ENCODE data around the gene MED12L.
"Not testable (repeated sequence)": the region's sequence is repeated elsewhere in the genome, so short reads cannot be mapped to it uniquely, and the experiment has no call there.

MED12L gene

GRCh38 chr3:151228666-151229040, 143.2 kb downstream of the MED12L start:
- no peaks in the 10 kb centered on the region for H3F3A ChIP-seq (ENCODE audit: low read depth)
- no peaks in the 10 kb centered on the region for H3K9me3 ChIP-seq (ENCODE audit: insufficient read depth, low read depth, low read length)
- no peak overlapping the region for H3K4me2 ChIP-seq (ENCODE audit: low read depth, low read length, poor library complexity, severe bottlenecking)
- H3K4me3 ChIP-seq (ENCODE audit: low read length, poor library complexity, severe bottlenecking): no peak overlapping the region
- no peak overlapping the region for H2AFZ ChIP-seq (ENCODE audit: low read length)
- TF ChIP-seq EZH2phosphoT487 (IDR thresholded peaks at IDR 0.05; ENCODE audit: borderline replicate concordance): no peak
- peaks cover 23% of the 10 kb centered on the region; the same call in 1 of the 2 replicates for H3K36me3 ChIP-seq (ENCODE audit: insufficient read depth, low read length)
- H3K4me1 ChIP-seq (ENCODE audit: insufficient read depth, low read length, poor library complexity, severe bottlenecking): peaks cover 12% of the 10 kb centered on the region
- no peaks in the 10 kb centered on the region for H3K79me2 ChIP-seq (ENCODE audit: insufficient read depth, low read length)
- no peaks in the 10 kb centered on the region for H3K27me3 ChIP-seq (ENCODE audit: insufficient read depth, low read length, poor library complexity, severe bottlenecking)
- H4K20me1 ChIP-seq (ENCODE audit: insufficient read depth, low read length, poor library complexity, severe bottlenecking): no peaks in the 10 kb centered on the region
- H3K9ac ChIP-seq (ENCODE audit: low read depth, low read length, poor library complexity, severe bottlenecking): no peak overlapping the region
- H3K9me2 ChIP-seq (replicated peaks; ENCODE audit: low read depth, low read length): no peaks in the 10 kb centered on the region

GRCh38 chr3:151230646-151231045, 145.2 kb downstream of the MED12L start:
- H3K27me3 ChIP-seq (ENCODE audit: insufficient read depth, low read length, poor library complexity, severe bottlenecking): no peaks in the 10 kb centered on the region
- H3F3A ChIP-seq (ENCODE audit: low read depth): no peaks in the 10 kb centered on the region
- TF ChIP-seq CTCF (conservative IDR thresholded peaks at IDR 0.05; ENCODE audit: low read length) (no peak), EZH2phosphoT487 (IDR thresholded peaks at IDR 0.05; ENCODE audit: borderline replicate concordance) (no peak)
- H3K9ac ChIP-seq (ENCODE audit: low read depth, low read length, poor library complexity, severe bottlenecking): no peak overlapping the region
- H3K79me2 ChIP-seq (ENCODE audit: insufficient read depth, low read length): no peaks in the 10 kb centered on the region
- no peaks in the 10 kb centered on the region for H3K9me2 ChIP-seq (replicated peaks; ENCODE audit: low read depth, low read length)
- no peak overlapping the region for H3K4me3 ChIP-seq (ENCODE audit: low read length, poor library complexity, severe bottlenecking)
- H3K9me3 ChIP-seq (ENCODE audit: insufficient read depth, low read depth, low read length): no peaks in the 10 kb centered on the region
- peaks cover 17% of the 10 kb centered on the region; the same call in 1 of the 2 replicates for H3K36me3 ChIP-seq (ENCODE audit: insufficient read depth, low read length)
- H3K4me1 ChIP-seq (ENCODE audit: insufficient read depth, low read length, poor library complexity, severe bottlenecking): peaks cover 12% of the 10 kb centered on the region
- H2AFZ ChIP-seq (ENCODE audit: low read length): no peak overlapping the region
- no peaks in the 10 kb centered on the region for H4K20me1 ChIP-seq (ENCODE audit: insufficient read depth, low read length, poor library complexity, severe bottlenecking)
- no peak overlapping the region for H3K4me2 ChIP-seq (ENCODE audit: low read depth, low read length, poor library complexity, severe bottlenecking)

DNA sequence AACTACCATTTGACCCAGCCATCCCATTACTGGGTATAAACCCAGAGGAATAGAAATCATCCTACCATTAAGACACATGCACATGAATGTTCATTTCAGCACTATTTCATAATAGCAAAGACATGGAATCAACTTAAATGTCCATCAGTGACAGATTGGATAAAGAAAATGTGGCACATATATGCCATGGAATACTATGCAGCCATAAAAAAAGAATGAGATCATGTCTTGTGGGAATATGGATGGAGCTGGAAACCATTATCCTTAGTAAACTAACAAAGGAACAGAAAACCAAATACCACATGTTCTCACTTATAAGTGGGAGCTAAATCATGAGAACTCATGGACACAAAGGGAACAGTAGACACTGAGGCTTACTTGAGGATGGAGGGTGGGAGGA, 146.9 kb downstream of the MED12L start:
- H3K4me2 ChIP-seq (ENCODE audit: low read depth, low read length, poor library complexity, severe bottlenecking); H3K79me2 ChIP-seq (ENCODE audit: insufficient read depth, low read length); H3K4me3 ChIP-seq (ENCODE audit: low read length, poor library complexity, severe bottlenecking); H2AFZ ChIP-seq (ENCODE audit: low read length); H3K9me2 ChIP-seq (replicated peaks; ENCODE audit: low read depth, low read length); H3K27me3 ChIP-seq (ENCODE audit: insufficient read depth, low read length, poor library complexity, severe bottlenecking); H3K9ac ChIP-seq (ENCODE audit: low read depth, low read length, poor library complexity, severe bottlenecking); H3K36me3 ChIP-seq (ENCODE audit: insufficient read depth, low read length); H3F3A ChIP-seq (ENCODE audit: low read depth); H3K9me3 ChIP-seq (ENCODE audit: insufficient read depth, low read depth, low read length); H4K20me1 ChIP-seq (ENCODE audit: insufficient read depth, low read length, poor library complexity, severe bottlenecking): not testable (repeated sequence)
- H3K4me1 ChIP-seq (ENCODE audit: insufficient read depth, low read length, poor library complexity, severe bottlenecking): peaks cover 12% of the 10 kb centered on the region

GRCh38 chr3:151232991-151233390, 147.5 kb downstream of the MED12L start:
- no peak overlapping the region for H3K4me3 ChIP-seq (ENCODE audit: low read length, poor library complexity, severe bottlenecking)
- no peaks in the 10 kb centered on the region for H4K20me1 ChIP-seq (ENCODE audit: insufficient read depth, low read length, poor library complexity, severe bottlenecking)
- H3F3A ChIP-seq (ENCODE audit: low read depth): no peaks in the 10 kb centered on the region
- H3K9me2 ChIP-seq (replicated peaks; ENCODE audit: low read depth, low read length): no peaks in the 10 kb centered on the region
- H3K36me3 ChIP-seq (ENCODE audit: insufficient read depth, low read length): peaks cover 8% of the 10 kb centered on the region; the same call in 1 of the 2 replicates
- H3K79me2 ChIP-seq (ENCODE audit: insufficient read depth, low read length): no peaks in the 10 kb centered on the region
- no peak overlapping the region for H2AFZ ChIP-seq (ENCODE audit: low read length)
- no peak overlapping the region for H3K4me2 ChIP-seq (ENCODE audit: low read depth, low read length, poor library complexity, severe bottlenecking)
- no peak overlapping the region for H3K9ac ChIP-seq (ENCODE audit: low read depth, low read length, poor library complexity, severe bottlenecking)
- no peaks in the 10 kb centered on the region for H3K9me3 ChIP-seq (ENCODE audit: insufficient read depth, low read depth, low read length)
- peaks cover 10% of the 10 kb centered on the region for H3K4me1 ChIP-seq (ENCODE audit: insufficient read depth, low read length, poor library complexity, severe bottlenecking)
- TF ChIP-seq CTCF (conservative IDR thresholded peaks at IDR 0.05; ENCODE audit: low read length): no peak
- TF ChIP-seq EZH2phosphoT487 (IDR thresholded peaks at IDR 0.05; ENCODE audit: borderline replicate concordance): no peak
- no peaks in the 10 kb centered on the region for H3K27me3 ChIP-seq (ENCODE audit: insufficient read depth, low read length, poor library complexity, severe bottlenecking)

Measured in Loucy (cell line).